GM19043 (cell line): ENCODE measurements around the gene DENND2A.
"Not testable (repeated sequence)": the region's sequence is repeated elsewhere in the genome, so short reads cannot be mapped to it uniquely, and the experiment has no call there.

ENCODE experiments used
- ATAC-seq: cut with Tn5 transposase; IDR thresholded peaks from one replicate; pipeline ENCODE4 v1.9.1; 2021; ENCODE audit warnings: low read depth; ENCODE audit not compliant: unreplicated experiment

DENND2A gene

GRCh38 chr7:140649556-140650205 is 9.1 kb upstream of the DENND2A start:
- no peak for ATAC-seq

- peak; percentile 82 for ATAC-seq
Observed at GRCh38 chr7:140646931-140647647, 6.5 kb upstream of the DENND2A start.

GRCh38 chr7:140645166-140645900 is 4.7 kb upstream of the DENND2A start:
- no peak for ATAC-seq

GRCh38 chr7:140644761-140645160 is 4.1 kb upstream of the DENND2A start:
- not testable (repeated sequence) for ATAC-seq

GRCh38 chr7:140643416-140643815 is 2.8 kb upstream of the DENND2A start:
- no peak for ATAC-seq

GRCh38 chr7:140641524-140642195 is 1.0 kb upstream of the DENND2A start:
- no peak for ATAC-seq

- no peak for ATAC-seq
Observed at GRCh38 chr7:140640060-140640637, 464 bp downstream of the DENND2A start.

GRCh38 chr7:140639366-140640053 is 1.1 kb downstream of the DENND2A start:
- no peak for ATAC-seq

- ATAC-seq: no peak
Observed at GRCh38 chr7:140638173-140638791, 2.3 kb downstream of the DENND2A start.

GRCh38 chr7:140637400-140637799 is 3.2 kb downstream of the DENND2A start:
- ATAC-seq: no peak

GRCh38 chr7:140635816-140636215 is 4.8 kb downstream of the DENND2A start:
- ATAC-seq: no peak

- ATAC-seq: no peak
Observed at GRCh38 chr7:140635345-140635744, 5.3 kb downstream of the DENND2A start.

GRCh38 chr7:140631602-140632001 is 9.0 kb downstream of the DENND2A start:
- ATAC-seq: no peak

GRCh38 chr7:140631021-140631420 is 9.6 kb downstream of the DENND2A start:
- no peak for ATAC-seq

- ATAC-seq: no peak
Observed at GRCh38 chr7:140625908-140626868, 14.4 kb downstream of the DENND2A start.

- ATAC-seq: not testable (repeated sequence)
Observed at GRCh38 chr7:140625192-140625558, 15.4 kb downstream of the DENND2A start.

- no peak for ATAC-seq
Observed at GRCh38 chr7:140624392-140625191, 16.0 kb downstream of the DENND2A start.

- no peak for ATAC-seq
Observed at GRCh38 chr7:140623980-140624379, 16.6 kb downstream of the DENND2A start.
